GM12878 (cell line): ENCODE data around the gene RNF34.
A peak's percentile ranks its signal among the peaks of the same experiment; 100 is the strongest.

ENCODE experiments used
- FOS ChIP-seq: IDR thresholded peaks from 3 replicates; pipeline ENCODE4 v1.6.1; 2011; ENCODE audit warnings: borderline replicate concordance; ENCODE audit not compliant: insufficient read length; ENCODE audit errors: extremely low read depth
- MEF2A ChIP-seq: IDR thresholded peaks from 2 replicates; pipeline ENCODE4 v1.6.1; 2011; ENCODE audit warnings: low read depth, mild to moderate bottlenecking, low read length, moderate library complexity; ENCODE audit not compliant: insufficient read depth
- POLR2A ChIP-seq: IDR thresholded peaks from 2 replicates; pipeline ENCODE4 v1.6.1; 2011; ENCODE audit warnings: low read depth, mild to moderate bottlenecking, low read length
- STAT3 ChIP-seq: IDR thresholded peaks from 2 replicates; pipeline ENCODE4 v1.6.1; 2011; ENCODE audit warnings: low read depth, low read length, improper control_type of control experiment

DNA sequence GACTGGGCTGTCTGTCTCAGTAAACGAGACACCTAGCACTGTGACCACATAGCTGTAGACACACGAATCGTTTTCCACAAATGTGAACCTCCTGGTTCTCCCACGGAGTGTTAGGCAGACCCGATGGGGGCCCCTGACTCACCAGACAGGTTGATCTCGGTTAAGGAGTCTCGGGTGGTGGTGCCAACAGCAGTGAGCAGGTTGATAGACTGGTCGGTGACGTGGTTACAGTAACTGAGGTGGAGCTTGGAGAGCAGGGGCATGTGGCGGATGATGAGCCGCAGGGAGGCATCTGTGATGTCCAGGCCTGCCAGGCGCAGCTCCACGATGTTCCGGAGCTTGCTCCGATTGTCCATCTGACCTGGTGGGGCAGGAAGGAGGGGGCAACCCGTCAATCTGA is 39.8 kb downstream of the RNF34 start:
- TF ChIP-seq MEF2A = no peak
- peak; percentile 46; the same call in 1 of the 2 replicates for TF ChIP-seq POLR2A
- no peak for TF ChIP-seq STAT3
- TF ChIP-seq FOS = no peak
